Measurements from ENCODE around the gene RABGEF1. TPM values are rescaled to one million over a fixed set of nuclear protein-coding genes. Genes with fewer than 3 reads are reported as not detected.

RABGEF1 gene
- total RNA-seq, 1 donor from 2014 or later = 28.1 TPM

- DNase-seq = no peak
Observed at GRCh38 chr7:66859794-66860645, 119.5 kb downstream of the RABGEF1 start.

- DNase-seq = no peak
Observed at GRCh38 chr7:66860767-66861166, 120.2 kb downstream of the RABGEF1 start.

Small RNAs within 50 kb of the gene (small RNA-seq; reads per million reads assigned to genes)
- not detected for gene AC027644.2 (ENCODE audit: low replicate concordance)

Other genes starting within 250 kb of the RABGEF1 start
- 10.8 TPM for gene KCTD7, start 111.9 kb upstream of the RABGEF1 start, total RNA-seq
- 44.3 TPM for gene TMEM248, start 180.5 kb downstream of the RABGEF1 start, total RNA-seq

Measured in skin of body (tissue), 3 donors.